ENCODE measurements around the gene TAF11L12.
"Not testable (repeated sequence)": the region's sequence is repeated elsewhere in the genome, so short reads cannot be mapped to it uniquely, and the experiment has no call there.

DNA sequence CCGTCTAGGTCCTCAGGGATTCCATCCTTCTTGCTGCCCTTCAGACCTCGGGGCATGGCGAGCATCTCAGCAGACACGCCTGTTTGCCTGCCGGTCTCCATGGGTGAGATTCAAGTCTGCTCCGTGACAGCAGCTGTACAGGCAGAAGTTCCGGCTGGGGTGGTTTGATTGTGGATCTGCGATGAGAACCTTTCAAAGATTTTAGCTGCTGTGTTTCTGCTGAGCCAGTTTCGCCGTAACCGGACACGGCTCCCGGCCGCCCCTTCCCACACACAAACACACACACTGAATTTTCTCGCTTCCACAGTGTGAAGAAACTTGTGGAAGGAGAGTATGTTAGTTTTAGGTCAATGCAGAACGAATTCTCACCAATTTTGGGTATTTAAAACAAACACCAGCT, 19.3 kb upstream of the TAF11L12 start, which contains the start of gene TAF11L8:
- TF ChIP-seq, protein P1, sequence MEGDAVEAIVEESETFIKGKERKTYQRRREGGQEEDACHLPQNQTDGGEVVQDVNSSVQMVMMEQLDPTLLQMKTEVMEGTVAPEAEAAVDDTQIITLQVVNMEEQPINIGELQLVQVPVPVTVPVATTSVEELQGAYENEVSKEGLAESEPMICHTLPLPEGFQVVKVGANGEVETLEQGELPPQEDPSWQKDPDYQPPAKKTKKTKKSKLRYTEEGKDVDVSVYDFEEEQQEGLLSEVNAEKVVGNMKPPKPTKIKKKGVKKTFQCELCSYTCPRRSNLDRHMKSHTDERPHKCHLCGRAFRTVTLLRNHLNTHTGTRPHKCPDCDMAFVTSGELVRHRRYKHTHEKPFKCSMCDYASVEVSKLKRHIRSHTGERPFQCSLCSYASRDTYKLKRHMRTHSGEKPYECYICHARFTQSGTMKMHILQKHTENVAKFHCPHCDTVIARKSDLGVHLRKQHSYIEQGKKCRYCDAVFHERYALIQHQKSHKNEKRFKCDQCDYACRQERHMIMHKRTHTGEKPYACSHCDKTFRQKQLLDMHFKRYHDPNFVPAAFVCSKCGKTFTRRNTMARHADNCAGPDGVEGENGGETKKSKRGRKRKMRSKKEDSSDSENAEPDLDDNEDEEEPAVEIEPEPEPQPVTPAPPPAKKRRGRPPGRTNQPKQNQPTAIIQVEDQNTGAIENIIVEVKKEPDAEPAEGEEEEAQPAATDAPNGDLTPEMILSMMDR (IDR thresholded peaks at IDR 0.05; ENCODE audit: low read depth, low read length) = not testable (repeated sequence)
- TF ChIP-seq EZH2phosphoT487 (IDR thresholded peaks at IDR 0.05; ENCODE audit: low read depth) = not testable (repeated sequence)

All from OCI-LY3 (cell line).